Kidney tubule cell (primary cell): ENCODE data around the gene GGT1.
"Not testable (repeated sequence)": the region's sequence is repeated elsewhere in the genome, so short reads cannot be mapped to it uniquely, and the experiment has no call there.

Experiments
- DNase-seq: peaks from one replicate; pipeline ENCODE4 v3.0.0-alpha.2; 2018; ENCODE audit warnings: low spot score

Gene GGT1

DNA sequence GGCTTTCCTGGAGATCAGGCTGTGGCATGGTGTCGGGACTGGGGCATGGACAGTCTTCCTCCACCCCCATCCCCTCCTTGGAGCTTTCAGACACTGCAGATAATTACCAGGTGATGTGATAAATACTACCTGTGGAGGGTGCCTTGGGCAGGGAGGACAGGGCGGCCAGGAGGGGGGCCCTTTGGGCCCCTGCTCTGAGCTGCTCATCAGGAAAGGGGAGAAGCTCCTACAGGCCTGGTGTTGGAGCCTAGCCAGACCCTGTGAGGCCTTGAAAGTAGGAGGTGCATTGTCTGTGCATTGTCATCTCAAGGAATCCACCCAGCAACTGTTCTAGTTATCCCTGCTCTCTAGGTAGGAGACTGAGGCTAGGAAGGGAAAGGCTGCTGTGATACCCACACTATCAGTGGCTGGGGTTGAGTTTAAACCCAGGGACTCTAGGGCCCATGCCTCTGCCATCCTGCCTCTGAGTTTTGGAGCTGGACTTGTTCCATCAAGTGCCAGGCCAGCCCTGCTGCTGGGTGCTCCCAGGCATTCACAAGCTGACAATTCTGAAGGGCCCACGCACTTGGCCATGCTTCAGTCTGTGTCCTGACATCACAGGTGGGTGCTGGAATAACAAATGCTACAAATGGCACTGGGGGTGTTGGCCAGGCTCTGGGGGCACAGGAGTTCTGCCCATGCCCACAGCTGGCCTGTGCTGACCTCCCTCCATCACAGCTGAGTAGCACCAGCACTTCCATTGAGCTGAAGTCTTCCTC is 2.9 kb upstream of the GGT1 start:
- DNase-seq: peak; percentile 53

DNA sequence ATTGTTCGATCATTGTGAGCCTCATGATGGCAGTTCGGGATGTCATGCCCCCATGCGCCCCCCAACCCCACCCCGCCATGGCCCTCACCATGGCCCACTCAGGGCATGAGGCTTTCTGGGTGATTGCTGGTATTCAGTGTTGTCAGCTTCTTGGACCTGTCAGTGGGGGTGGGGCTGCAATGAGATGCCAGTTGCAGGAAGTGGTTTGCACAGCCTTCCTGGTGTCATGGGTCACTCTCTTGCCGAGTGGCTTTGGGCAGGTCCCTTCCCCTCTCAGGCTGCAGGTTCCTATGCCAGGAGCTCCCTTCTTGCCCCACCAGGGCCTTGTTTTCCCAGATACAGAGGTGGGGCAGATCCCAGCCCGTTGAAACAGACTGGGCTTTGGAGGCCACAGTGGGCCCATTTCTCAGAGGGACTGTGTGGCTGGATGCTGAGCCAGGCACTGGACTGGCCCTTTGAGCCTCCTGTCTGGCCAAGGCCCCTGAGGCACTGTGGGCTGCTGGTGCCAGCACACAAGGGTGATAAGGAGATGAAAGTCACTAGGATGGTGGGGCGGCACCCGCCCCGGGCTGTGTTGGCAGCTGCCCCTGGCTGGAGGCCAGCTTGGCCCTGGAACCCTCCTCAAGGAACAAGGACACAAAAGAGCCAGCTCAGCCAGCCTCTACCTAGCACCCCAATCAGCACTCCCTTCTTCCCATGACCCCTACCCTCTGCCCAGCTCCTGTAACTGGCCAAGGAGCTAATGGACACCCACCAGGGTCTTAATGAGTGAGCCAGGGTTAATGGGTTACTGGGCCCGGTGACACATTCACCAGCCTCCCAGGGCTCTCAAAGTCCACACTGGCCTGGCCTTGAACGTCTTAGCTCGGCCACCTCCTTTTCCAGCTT is 1.5 kb upstream of the GGT1 start:
- peak; percentile 80 for DNase-seq

DNA sequence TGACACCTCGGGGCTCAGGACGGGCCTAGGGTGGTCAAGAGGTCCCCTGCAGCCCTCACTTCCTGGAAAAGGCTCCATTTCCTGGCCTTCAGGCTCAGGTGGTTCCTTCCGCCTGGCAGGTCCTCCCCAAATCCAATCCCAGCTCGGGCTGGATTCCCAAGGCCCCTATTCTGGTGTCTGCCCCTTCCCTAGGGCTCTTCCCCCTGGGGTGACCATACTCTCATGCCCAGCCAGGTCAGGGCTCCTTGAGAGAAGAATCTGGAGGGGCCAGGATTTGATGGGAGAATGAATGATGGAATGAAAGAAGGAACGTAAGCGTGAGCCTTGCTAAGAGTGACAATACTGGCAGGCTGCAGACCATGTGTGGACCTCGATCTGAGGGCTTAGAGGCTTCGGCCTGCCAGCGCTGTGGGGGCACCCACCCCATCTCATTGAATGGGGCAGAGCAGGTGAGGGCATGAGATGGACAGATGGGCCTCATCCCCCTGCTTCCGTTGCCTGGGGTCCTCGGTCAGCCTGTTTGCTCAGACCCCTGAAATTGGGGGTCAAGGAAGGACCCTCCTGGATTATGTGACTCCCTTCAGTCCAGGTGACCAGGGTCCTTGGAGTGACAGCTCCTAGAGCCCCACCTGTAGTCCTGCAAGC is 766 bp upstream of the GGT1 start:
- DNase-seq: not testable (repeated sequence)

- DNase-seq: peak; percentile 69
Observed at GRCh38 chr22:24603770-24604629, 1.0 kb downstream of the GGT1 start.

- DNase-seq: peak; percentile 9
Observed at GRCh38 chr22:24606340-24606739, 3.3 kb downstream of the GGT1 start.

GRCh38 chr22:24607429-24607983 is 4.5 kb downstream of the GGT1 start:
- DNase-seq: peak; percentile 84

DNA sequence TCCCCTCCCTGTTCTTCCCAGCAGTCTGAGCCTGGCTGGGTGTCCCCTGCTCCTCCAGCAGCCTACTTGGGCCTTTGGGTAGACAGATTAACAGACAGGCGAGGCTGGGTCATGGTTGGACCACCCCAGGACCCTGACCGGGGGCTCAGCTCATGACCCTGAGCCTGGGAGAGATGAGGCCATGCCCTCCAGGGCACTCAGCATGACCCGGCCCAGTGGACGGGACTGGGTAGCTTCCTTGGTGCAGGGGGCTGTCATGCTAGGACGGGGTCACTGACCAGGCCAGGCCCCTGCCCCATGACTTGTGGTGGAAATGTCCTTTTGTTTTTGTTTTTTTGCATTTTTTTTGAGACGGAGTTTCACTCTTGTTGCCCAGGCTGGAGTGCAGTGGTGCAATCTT is 5.3 kb downstream of the GGT1 start:
- not testable (repeated sequence) for DNase-seq

DNA sequence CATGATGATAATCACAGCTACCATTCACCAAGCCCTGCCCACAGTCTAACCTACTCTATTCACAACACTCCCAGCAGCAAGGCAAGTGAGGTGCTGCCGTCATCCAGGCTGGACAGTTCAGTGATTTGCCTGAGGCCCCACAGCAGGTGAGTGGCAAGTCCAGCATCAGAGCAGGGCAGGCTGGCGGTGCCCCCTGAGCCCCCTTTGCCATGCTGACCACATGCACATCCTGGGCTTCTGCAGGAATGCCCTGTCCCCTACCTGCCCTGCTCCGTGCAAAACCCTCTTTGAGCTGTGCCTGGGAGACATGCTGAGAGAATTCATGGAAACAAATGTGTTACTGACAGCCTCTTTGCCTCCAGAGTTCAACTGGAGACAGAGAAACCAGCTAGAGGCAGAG is 6.9 kb downstream of the GGT1 start:
- DNase-seq: not testable (repeated sequence)

- not testable (repeated sequence) for DNase-seq
Observed at GRCh38 chr22:24614794-24615193, 11.8 kb downstream of the GGT1 start.

DNA sequence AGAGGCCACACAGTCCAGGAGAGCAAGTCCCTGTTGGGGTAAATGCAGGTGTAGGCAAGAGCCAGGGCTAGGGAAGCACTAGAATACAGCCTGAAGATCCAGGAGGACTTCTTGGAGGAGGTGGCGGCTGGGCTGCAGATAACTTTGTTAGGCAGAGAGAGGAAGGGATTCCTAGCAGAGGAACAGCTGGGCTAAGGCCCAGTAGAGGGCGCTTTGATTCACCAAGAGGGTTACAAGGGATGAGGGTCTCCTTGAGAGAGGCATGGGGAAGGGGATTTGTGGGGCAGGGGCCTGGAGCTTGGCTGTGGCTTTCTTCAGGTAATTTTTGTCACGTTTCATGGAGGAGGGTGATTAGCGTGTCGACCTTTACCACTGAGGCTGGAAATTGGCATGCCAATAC is 18.3 kb downstream of the GGT1 start:
- DNase-seq: not testable (repeated sequence)

GRCh38 chr22:24622596-24622995 is 19.6 kb downstream of the GGT1 start:
- DNase-seq: not testable (repeated sequence)

DNA sequence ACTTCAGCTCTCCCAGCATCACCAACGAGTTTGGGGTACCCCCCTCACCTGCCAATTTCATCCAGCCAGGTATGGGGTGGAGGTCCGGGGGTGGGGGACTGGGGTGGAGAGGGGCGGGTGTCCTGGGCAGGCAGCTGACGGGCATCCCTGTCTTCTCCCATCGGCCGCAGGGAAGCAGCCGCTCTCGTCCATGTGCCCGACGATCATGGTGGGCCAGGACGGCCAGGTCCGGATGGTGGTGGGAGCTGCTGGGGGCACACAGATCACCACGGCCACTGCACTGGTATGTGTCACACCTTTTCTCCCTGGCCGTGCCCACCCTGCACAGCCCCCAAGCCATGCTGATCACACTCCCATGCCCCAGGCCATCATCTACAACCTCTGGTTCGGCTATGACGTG is 24.9 kb downstream of the GGT1 start:
- not testable (repeated sequence) for DNase-seq

- DNase-seq: peak; percentile 20
Observed at GRCh38 chr22:24629069-24629468, 26.1 kb downstream of the GGT1 start.

DNA sequence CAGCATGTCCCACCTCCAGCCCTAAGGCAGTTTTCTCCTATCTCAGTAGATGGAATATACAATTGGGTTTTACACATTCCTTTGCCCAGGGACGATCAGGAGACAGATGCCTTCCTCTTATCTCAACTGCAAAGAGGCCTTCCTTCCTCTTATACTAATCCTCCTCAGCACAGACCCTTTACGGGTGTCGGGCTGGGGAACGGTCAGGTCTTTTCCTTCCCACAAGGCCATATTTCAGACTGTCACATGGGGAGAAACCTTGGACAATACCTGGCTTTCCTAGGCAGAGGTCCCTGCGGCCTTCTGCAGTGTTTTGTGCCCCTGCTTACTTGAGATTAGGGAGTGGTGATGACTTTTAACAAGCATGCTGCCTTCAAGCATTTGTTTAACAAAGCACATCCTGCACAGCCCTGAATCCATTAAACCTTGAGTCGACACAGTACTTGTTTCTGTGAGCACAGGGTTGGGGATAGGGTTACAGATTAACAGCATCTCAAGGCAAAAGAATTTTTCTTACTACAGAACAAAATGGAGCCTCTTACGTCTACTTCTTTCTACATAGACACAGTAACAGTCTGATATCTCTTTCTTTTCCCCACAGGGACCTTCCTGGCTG is 27.9 kb downstream of the GGT1 start:
- peak; percentile 46 for DNase-seq

GRCh38 chr22:24631430-24632122 is 28.6 kb downstream of the GGT1 start:
- DNase-seq: not testable (repeated sequence)

GRCh38 chr22:24632642-24633041 is 29.6 kb downstream of the GGT1 start:
- DNase-seq: peak; percentile 1

- DNase-seq: not testable (repeated sequence)
Observed at GRCh38 chr22:24633231-24634023, 30.4 kb downstream of the GGT1 start.

DNA sequence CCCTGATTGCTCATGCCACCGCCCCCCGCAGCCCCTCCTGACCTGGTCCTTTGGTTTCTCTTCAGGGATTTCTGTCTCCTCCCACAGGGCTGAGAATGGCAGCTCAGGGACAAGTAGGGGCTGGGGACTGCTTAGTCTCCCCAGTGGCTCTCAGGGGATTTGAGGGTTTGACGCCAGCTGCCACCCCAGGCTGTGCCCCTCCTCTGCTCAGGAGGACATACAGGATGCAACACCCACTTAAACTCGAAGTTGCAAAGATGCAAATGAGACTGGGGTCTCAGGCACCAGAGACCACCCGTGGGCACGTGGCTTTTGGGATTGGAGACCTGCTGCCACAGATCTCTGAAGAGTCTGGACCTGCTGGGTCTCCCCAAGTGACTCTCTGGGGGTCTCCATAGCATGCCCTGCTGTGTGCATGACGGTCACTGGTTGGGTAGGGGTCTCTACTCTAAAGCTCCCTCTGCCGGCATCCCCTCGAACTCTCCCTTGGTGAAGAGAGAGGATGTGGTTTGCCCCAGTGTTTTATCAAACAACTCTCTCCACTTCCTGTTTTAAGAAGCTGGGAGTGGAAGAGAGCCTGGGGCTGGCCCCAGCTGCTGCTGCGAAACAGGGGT is 31.9 kb downstream of the GGT1 start:
- not testable (repeated sequence) for DNase-seq

DNA sequence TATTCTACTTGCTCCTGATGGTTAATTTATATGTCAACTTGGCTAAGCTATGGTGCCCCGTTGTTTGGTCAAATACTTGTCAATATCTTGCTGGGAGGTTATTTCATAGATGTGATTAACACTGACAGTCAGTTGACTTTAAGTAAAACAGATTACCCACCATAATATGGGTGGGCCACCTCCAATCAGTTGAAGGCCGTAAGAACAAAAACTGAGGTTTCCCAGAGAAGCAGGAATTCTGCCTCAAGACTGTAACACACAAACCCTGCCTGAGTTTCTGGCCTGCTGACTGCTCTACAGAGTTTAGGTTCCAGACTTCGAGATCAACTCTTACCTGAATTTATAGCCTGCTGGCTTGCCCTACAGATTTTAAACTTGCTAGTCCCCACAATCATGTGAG is 33.5 kb downstream of the GGT1 start:
- not testable (repeated sequence) for DNase-seq
